Gastroesophageal sphincter (tissue), 4 donors: Measurements from ENCODE around the gene PPARGC1A. TPM values are rescaled to one million over a fixed set of nuclear protein-coding genes. Genes with fewer than 3 reads are reported as not detected.

Source experiments
- ATAC-seq: fragments of 150-250 bp; one replicate; pipeline ENCODE4 v1.9.1; 2016; ENCODE audit warnings: mild to moderate bottlenecking, moderate library complexity
- H3K27ac ChIP-seq, 4 donors: fragments of 200-600 bp; sonication (generic) in 3 of 4; 1 replicate in 3 of 4; 2 replicates in 1 of 4; pipeline ENCODE4 v1.5.1; 2016 to 2019
- H3K27me3 ChIP-seq: fragments of 200-600 bp; sonication (generic); one replicate; pipeline ENCODE4 v1.5.1; 2019
- H3K36me3 ChIP-seq, 2 donors: fragments of 200-600 bp; sonication (generic); one replicate each; pipeline ENCODE4 v1.5.1; 2019; ENCODE audit warnings: control low read depth in 1 of 2
- H3K4me1 ChIP-seq, 3 donors: fragments of 200-600 bp; sonication (generic); 1 replicate in 2 of 3; 2 replicates in 1 of 3; pipeline ENCODE4 v1.5.1; 2016 to 2019; ENCODE audit warnings: control low read depth in 2 of 3
- H3K4me3 ChIP-seq, 2 donors: fragments of 200-600 bp; sonication (generic); one replicate each; pipeline ENCODE4 v1.5.1; 2019; ENCODE audit warnings: mild to moderate bottlenecking in 1 of 2, moderate library complexity in 1 of 2
- H3K9me3 ChIP-seq, 3 donors: fragments of 200-600 bp; sonication (generic); one replicate each; pipeline ENCODE4 v1.5.1; 2017 to 2019; ENCODE audit warnings: control low read depth in 2 of 3
- EP300 ChIP-seq: sonication (generic); formaldehyde crosslinking; IDR thresholded peaks from one replicate; pipeline ENCODE4 v1.6.1; 2017; ENCODE audit warnings: antibody characterized with exemption, mild to moderate bottlenecking
- POLR2A ChIP-seq, 2 donors: fragments of 450-650 bp; IDR thresholded peaks; one replicate each; pipeline ENCODE4 v1.6.1; 2017; ENCODE audit warnings: antibody characterized with exemption in 2 of 2, mild to moderate bottlenecking in 2 of 2, moderate library complexity in 1 of 2
- POLR2AphosphoS5 ChIP-seq: sonication (generic); formaldehyde crosslinking; IDR thresholded peaks from one replicate; pipeline ENCODE4 v1.6.1; 2017; ENCODE audit warnings: antibody characterized with exemption
- WGBS, 2 donors: methylation state at CpG; one replicate each; pipeline ENCODE4 v1.1.5; 2018; ENCODE audit warnings: low coverage in 1 of 2; 5-methylcytosine and 5-hydroxymethylcytosine counted together
- total RNA-seq, 4 donors: library from RNA; depleted of rRNA; stranded (reverse); fragments of >200 nt; gene quantifications; one replicate each; pipeline ENCODE4 v1.1.0, GENCODE V29; 2016
- TF ChIP-seq, protein P1 (sequence below), 4 experiments: fragments of 200-600 bp in 2 of 4; fragments of 450-650 bp in 2 of 4; sonication (generic) in 1 of 4; IDR thresholded peaks; one replicate each; pipeline ENCODE4 v1.5.1; 2017 to 2019; ENCODE audit warnings: antibody characterized with exemption in 4 of 4, mild to moderate bottlenecking in 2 of 4, moderate library complexity in 2 of 4

Gene PPARGC1A
- total RNA-seq, 4 donors from 2014 or later = 5.8 to 43.7 (median 18.3) TPM

DNA sequence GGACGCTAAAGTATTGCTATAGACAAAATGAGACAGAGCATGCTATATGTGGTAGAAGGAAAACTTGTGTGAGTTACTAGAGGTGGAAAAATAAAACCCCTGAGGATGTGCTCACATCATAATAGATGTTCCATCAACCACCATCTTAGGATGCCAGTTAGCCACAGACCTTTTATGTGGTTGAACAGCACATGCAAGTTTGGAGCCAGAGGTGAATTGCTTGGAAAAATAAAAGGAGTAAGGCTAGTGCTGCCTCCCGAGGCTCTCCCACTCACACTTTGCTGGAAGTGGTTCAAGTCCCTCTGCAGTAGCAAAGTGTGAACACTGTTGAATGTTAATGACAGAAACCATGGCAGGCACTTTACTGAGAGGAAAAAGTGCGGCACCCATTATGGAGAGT, 39.4 kb upstream of the PPARGC1A start:
- no peak overlapping the region for H3K4me3 ChIP-seq
- TF ChIP-seq POLR2AphosphoS5 (no peak), POLR2A (IDR thresholded peaks at IDR 0.05) (no peak), EP300 (no peak)
- TF ChIP-seq, protein P1, sequence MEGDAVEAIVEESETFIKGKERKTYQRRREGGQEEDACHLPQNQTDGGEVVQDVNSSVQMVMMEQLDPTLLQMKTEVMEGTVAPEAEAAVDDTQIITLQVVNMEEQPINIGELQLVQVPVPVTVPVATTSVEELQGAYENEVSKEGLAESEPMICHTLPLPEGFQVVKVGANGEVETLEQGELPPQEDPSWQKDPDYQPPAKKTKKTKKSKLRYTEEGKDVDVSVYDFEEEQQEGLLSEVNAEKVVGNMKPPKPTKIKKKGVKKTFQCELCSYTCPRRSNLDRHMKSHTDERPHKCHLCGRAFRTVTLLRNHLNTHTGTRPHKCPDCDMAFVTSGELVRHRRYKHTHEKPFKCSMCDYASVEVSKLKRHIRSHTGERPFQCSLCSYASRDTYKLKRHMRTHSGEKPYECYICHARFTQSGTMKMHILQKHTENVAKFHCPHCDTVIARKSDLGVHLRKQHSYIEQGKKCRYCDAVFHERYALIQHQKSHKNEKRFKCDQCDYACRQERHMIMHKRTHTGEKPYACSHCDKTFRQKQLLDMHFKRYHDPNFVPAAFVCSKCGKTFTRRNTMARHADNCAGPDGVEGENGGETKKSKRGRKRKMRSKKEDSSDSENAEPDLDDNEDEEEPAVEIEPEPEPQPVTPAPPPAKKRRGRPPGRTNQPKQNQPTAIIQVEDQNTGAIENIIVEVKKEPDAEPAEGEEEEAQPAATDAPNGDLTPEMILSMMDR (IDR thresholded peaks at IDR 0.05) = no peak
- 68 to 88% methylated on average over 3 of the region's 3 CpGs for WGBS, 2 donors
- peaks cover 4 to 43% (median 9%) of the 10 kb centered on the region in 3 donors for H3K4me1 ChIP-seq
- H3K27ac ChIP-seq = no peak overlapping the region
- no peaks in the 10 kb centered on the region for H3K36me3 ChIP-seq
- no peaks in the 10 kb centered on the region for H3K9me3 ChIP-seq
- H3K27me3 ChIP-seq = no peaks in the 10 kb centered on the region
- ATAC-seq = no peak

DNA sequence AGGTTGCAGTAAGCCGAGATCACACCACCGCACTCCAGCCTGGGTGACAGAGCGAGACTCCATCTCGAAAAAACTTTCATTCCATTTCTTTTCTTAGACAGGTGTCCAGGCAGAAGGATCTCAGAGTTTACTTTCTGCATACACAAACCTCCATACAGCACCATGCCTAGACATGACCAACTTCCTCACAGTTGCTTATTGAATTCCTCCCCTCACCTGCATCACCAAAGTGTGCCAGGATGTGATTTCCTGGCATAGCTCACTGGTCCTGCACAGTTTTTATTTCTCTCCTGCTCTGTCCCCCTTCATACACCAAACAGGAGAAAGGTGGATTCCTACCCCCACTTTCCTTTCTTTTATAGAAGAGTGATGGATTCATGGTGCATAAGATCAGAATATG, 34.7 kb upstream of the PPARGC1A start:
- Histone ChIP-seq H3K9me3 (no peaks in the 10 kb centered on the region), H3K4me1 (no peaks in the 10 kb centered on the region), H3K4me3 (no peak overlapping the region), H3K27me3 (no peaks in the 10 kb centered on the region), H3K27ac (no peak overlapping the region), H3K36me3 (no peaks in the 10 kb centered on the region)
- WGBS, 2 donors = 91 to 100% methylated on average over 4 of the region's 4 CpGs
- TF ChIP-seq POLR2AphosphoS5 (no peak), POLR2A (IDR thresholded peaks at IDR 0.05) (no peak), EP300 (no peak)
- TF ChIP-seq, protein P1 (IDR thresholded peaks at IDR 0.05) = no peak
- ATAC-seq = no peak

DNA sequence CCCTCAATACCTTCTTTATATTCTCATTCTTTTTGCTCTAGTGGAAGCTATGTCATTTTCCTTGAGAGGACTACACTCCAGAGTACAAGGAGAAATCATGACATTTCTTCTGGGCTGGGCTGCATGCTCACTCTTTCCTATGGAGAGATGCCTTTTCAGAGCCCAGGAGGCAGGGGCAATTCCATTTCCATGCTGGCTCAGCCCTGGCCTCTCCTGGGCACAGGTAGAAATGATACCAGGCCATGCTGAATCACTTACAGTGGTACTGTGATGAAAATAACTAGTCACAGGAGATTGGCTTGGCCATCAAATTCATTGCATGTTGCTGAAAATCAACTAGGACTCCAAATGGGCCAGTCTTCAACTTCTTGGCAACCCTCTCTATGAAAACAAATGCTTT, 34.0 kb upstream of the PPARGC1A start:
- TF ChIP-seq POLR2A (IDR thresholded peaks at IDR 0.05) (no peak), POLR2AphosphoS5 (no peak), EP300 (no peak)
- TF ChIP-seq, protein P1 (IDR thresholded peaks at IDR 0.05) = no peak
- no peaks in the 10 kb centered on the region for H3K27me3 ChIP-seq
- ATAC-seq = no peak
- H3K9me3 ChIP-seq = no peaks in the 10 kb centered on the region
- H3K36me3 ChIP-seq = no peaks in the 10 kb centered on the region
- H3K27ac ChIP-seq = no peak overlapping the region
- H3K4me3 ChIP-seq = no peak overlapping the region
- no peaks in the 10 kb centered on the region for H3K4me1 ChIP-seq

DNA sequence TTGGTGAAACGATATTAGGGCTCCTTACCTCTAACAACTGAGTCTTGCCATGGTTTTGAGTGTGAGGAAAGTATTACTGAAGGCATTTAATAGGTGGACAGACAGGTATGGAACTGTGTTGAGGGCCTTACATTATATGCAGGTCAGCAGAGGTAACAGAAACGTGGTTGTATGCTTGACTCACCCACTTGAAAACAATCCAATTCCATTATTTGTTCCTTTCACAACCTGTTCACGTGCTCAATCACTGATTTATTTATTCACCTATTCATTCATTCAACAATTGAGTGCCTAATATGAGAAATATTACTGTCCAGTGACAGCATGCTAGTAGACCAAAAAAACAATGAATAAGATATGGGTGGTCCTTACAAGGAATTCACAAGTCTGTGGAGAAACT, 33.3 kb upstream of the PPARGC1A start:
- H3K4me1 ChIP-seq = no peaks in the 10 kb centered on the region
- TF ChIP-seq EP300 = no peak
- no peak for TF ChIP-seq POLR2AphosphoS5
- TF ChIP-seq, protein P1 (IDR thresholded peaks at IDR 0.05) = no peak
- TF ChIP-seq POLR2A (IDR thresholded peaks at IDR 0.05) = no peak
- no peak overlapping the region for H3K4me3 ChIP-seq
- no peaks in the 10 kb centered on the region for H3K36me3 ChIP-seq
- no peak overlapping the region for H3K27ac ChIP-seq
- 51 to 60% methylated on average over 3 of the region's 3 CpGs for WGBS, 2 donors
- no peaks in the 10 kb centered on the region for H3K9me3 ChIP-seq
- ATAC-seq = no peak
- H3K27me3 ChIP-seq = no peaks in the 10 kb centered on the region

DNA sequence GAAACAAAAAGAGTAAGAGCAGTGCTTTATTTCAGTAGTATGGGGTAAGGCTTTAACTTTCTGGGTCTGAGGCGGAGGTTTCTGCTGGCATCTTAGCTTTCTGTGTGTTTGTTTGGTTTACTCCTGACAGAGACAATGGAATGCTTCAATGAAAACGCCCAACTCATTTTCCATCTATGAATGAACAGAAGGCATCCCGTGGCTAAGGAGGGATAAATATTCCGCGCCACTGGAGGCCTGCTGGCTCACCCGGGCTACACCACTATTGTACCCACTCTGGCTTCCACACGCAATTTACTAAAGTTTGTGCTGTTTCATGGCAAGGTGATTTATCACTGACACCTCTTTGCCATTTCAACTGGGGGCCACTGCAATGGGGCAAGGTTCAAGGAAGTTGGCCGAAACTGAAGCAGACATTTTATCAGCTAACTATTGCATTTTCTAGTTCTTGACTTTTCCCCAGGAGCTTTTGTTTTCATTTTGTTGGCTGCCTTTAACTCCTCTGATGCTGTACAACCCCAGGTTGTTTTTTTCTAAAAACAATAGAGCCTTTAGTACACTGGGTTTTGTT, 32.8 kb upstream of the PPARGC1A start:
- H3K27ac ChIP-seq = no peak overlapping the region
- H3K27me3 ChIP-seq = no peaks in the 10 kb centered on the region
- H3K4me3 ChIP-seq = no peak overlapping the region
- ATAC-seq = no peak
- H3K4me1 ChIP-seq = no peaks in the 10 kb centered on the region
- 87 to 88% methylated on average over 8 of the region's 8 CpGs for whole genome bisulfite sequencing, 2 donors
- H3K36me3 ChIP-seq = no peaks in the 10 kb centered on the region
- TF ChIP-seq POLR2A (IDR thresholded peaks at IDR 0.05) (no peak), POLR2AphosphoS5 (no peak), EP300 (no peak)
- TF ChIP-seq, protein P1 (IDR thresholded peaks at IDR 0.05) = no peak
- no peaks in the 10 kb centered on the region for H3K9me3 ChIP-seq
